ENCODE results near the gene C16orf89.

The C16orf89 gene

GRCh38 chr16:5027575-5028235, 38.1 kb downstream of the C16orf89 start:
- DNase-seq = no peak

- DNase-seq = no peak
These were observed 38.7 kb downstream of the C16orf89 start for GRCh38 chr16:5027086-5027485.

GRCh38 chr16:5026664-5027063, 39.1 kb downstream of the C16orf89 start:
- DNase-seq = no peak

GRCh38 chr16:5025171-5025632, 40.6 kb downstream of the C16orf89 start:
- peak; percentile 72 for DNase-seq

- no peak for DNase-seq
These were observed 41.1 kb downstream of the C16orf89 start for GRCh38 chr16:5024632-5025031.

GRCh38 chr16:5022521-5022920, 43.2 kb downstream of the C16orf89 start:
- no peak for DNase-seq

- DNase-seq = no peak
These were observed 45.2 kb downstream of the C16orf89 start for GRCh38 chr16:5020551-5020950.

GRCh38 chr16:5019775-5020174, 46.0 kb downstream of the C16orf89 start:
- DNase-seq = no peak

GRCh38 chr16:5018793-5019192, 47.0 kb downstream of the C16orf89 start:
- no peak for DNase-seq

GRCh38 chr16:5017678-5017969, 48.1 kb downstream of the C16orf89 start:
- no peak for DNase-seq

GRCh38 chr16:5016967-5017677, 48.6 kb downstream of the C16orf89 start:
- DNase-seq = no peak

GRCh38 chr16:5015887-5016286, 49.9 kb downstream of the C16orf89 start:
- DNase-seq = no peak

GRCh38 chr16:5015351-5015750, 50.4 kb downstream of the C16orf89 start:
- DNase-seq = no peak

- DNase-seq = no peak
These were observed 52.9 kb downstream of the C16orf89 start for GRCh38 chr16:5012887-5013286.

GRCh38 chr16:5011637-5012036, 54.1 kb downstream of the C16orf89 start:
- no peak for DNase-seq

- DNase-seq = no peak
These were observed 55.0 kb downstream of the C16orf89 start for GRCh38 chr16:5010576-5011329.

GRCh38 chr16:5008311-5008731, 57.4 kb downstream of the C16orf89 start:
- no peak for DNase-seq

- no peak for DNase-seq
These were observed 58.5 kb downstream of the C16orf89 start for GRCh38 chr16:5007256-5007655.

- no peak for DNase-seq
These were observed 59.2 kb downstream of the C16orf89 start for GRCh38 chr16:5006348-5007193.

- no peak for DNase-seq
These were observed 59.8 kb downstream of the C16orf89 start for GRCh38 chr16:5005916-5006315.

- DNase-seq = no peak
These were observed 61.4 kb downstream of the C16orf89 start for GRCh38 chr16:5004311-5004710.

- DNase-seq = no peak
These were observed 61.9 kb downstream of the C16orf89 start for GRCh38 chr16:5003828-5004227.

- no peak for DNase-seq
These were observed 62.5 kb downstream of the C16orf89 start for GRCh38 chr16:5003211-5003610.
